ENCODE results near the gene RNF168. TPM values are rescaled to one million over a fixed set of nuclear protein-coding genes. Genes with fewer than 3 reads are reported as not detected.
"Not testable (repeated sequence)": the region's sequence is repeated elsewhere in the genome, so short reads cannot be mapped to it uniquely, and the experiment has no call there.

Gene RNF168
- total RNA-seq (2014; rRNA removed; shearing (Covaris generic)): 19.9 and 20.1 TPM in 2 replicates

- peak; percentile 97 for DNase-seq (ENCODE audit: low read depth)
Observed at GRCh38 chr3:196503196-196504076, at the start of gene RNF168. RNF168 (minus strand) TSS chr3:196503768; CDS start chr3:196503173, 595 bp downstream.

- no peak for DNase-seq (ENCODE audit: low read depth)
Observed at GRCh38 chr3:196552253-196552652, 48.7 kb upstream of the RNF168 start.

- DNase-seq (ENCODE audit: low read depth): not testable (repeated sequence)
Observed at GRCh38 chr3:196550172-196550571, 46.6 kb upstream of the RNF168 start.

- not testable (repeated sequence) for DNase-seq (ENCODE audit: low read depth)
Observed at GRCh38 chr3:196549312-196549711, 45.7 kb upstream of the RNF168 start.

- DNase-seq (ENCODE audit: low read depth): no peak
Observed at GRCh38 chr3:196547067-196547466, 43.5 kb upstream of the RNF168 start.

GRCh38 chr3:196546537-196546936 is 43.0 kb upstream of the RNF168 start:
- DNase-seq (ENCODE audit: low read depth): no peak

GRCh38 chr3:196544491-196544992 is 41.0 kb upstream of the RNF168 start:
- no peak for DNase-seq (ENCODE audit: low read depth)

GRCh38 chr3:196541684-196542445 is 38.3 kb upstream of the RNF168 start:
- DNase-seq (ENCODE audit: low read depth): no peak

GRCh38 chr3:196537319-196537984 is 33.9 kb upstream of the RNF168 start:
- DNase-seq (ENCODE audit: low read depth): no peak

GRCh38 chr3:196533260-196533681 is 29.7 kb upstream of the RNF168 start:
- no peak for DNase-seq (ENCODE audit: low read depth)

GRCh38 chr3:196531418-196531817 is 27.9 kb upstream of the RNF168 start:
- no peak for DNase-seq (ENCODE audit: low read depth)

GRCh38 chr3:196528639-196529233 is 25.2 kb upstream of the RNF168 start:
- DNase-seq (ENCODE audit: low read depth): peak; percentile 74

- DNase-seq (ENCODE audit: low read depth): no peak
Observed at GRCh38 chr3:196525141-196525540, 21.6 kb upstream of the RNF168 start.

GRCh38 chr3:196524527-196524926 is 21.0 kb upstream of the RNF168 start:
- peak; percentile 43 for DNase-seq (ENCODE audit: low read depth)

GRCh38 chr3:196523841-196524240 is 20.3 kb upstream of the RNF168 start:
- no peak for DNase-seq (ENCODE audit: low read depth)

GRCh38 chr3:196521291-196521690 is 17.7 kb upstream of the RNF168 start:
- DNase-seq (ENCODE audit: low read depth): not testable (repeated sequence)

GRCh38 chr3:196519718-196520082 is 16.1 kb upstream of the RNF168 start:
- DNase-seq (ENCODE audit: low read depth): no peak

- peak; percentile 81 for DNase-seq (ENCODE audit: low read depth)
Observed at GRCh38 chr3:196518966-196519717, 15.6 kb upstream of the RNF168 start.

GRCh38 chr3:196517919-196518318 is 14.4 kb upstream of the RNF168 start:
- no peak for DNase-seq (ENCODE audit: low read depth)

GRCh38 chr3:196517162-196517800 is 13.7 kb upstream of the RNF168 start:
- DNase-seq (ENCODE audit: low read depth): no peak

Measured in RPMI7951 (cell line).